ENCODE results near the gene FANCD2.
"Not testable (repeated sequence)": the region's sequence is repeated elsewhere in the genome, so short reads cannot be mapped to it uniquely, and the experiment has no call there.

FANCD2 gene

DNA sequence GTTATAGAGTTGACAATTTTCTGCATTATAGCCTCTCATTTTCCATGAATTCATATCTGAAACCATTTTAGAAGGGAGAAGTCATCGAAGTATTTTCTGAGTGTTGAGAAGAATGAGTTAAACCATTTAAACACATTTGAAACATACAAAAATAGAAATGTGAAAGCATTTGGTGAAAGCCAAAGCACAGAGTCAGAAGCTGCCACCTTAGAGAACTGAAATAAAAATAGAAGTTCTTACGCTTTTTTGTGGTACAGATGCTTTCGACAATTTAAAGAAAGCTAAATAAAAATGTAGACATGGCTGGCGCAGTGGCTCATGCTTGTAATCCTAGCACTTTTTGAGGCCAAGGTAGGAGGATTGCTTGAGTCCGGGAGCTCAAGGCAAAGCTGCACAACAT, 72.8 kb downstream of the FANCD2 start:
- DNase-seq (ENCODE audit: low read depth in 1 of 2, low spot score in 1 of 2) = no peak

DNA sequence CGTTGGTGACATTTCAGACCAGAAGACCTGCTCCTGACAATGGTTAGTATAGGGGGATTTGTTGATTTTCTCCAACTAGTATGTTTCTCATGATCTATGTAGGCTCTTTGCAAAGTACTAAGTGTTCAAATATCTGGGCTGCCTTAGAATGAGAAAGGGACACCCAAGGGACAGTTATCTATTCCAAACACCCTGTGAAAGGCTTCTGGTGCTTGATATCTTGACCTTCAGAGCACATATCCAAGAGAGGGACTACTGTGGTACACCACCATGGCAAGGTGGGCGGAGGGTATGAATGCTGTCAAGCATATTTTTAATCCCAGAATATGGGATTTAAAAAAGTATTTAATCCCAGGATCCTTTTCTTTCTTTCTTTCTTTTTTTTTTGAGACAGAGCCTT, 80.7 kb downstream of the FANCD2 start:
- no peak for DNase-seq (ENCODE audit: low read depth in 1 of 2, low spot score in 1 of 2)

DNA sequence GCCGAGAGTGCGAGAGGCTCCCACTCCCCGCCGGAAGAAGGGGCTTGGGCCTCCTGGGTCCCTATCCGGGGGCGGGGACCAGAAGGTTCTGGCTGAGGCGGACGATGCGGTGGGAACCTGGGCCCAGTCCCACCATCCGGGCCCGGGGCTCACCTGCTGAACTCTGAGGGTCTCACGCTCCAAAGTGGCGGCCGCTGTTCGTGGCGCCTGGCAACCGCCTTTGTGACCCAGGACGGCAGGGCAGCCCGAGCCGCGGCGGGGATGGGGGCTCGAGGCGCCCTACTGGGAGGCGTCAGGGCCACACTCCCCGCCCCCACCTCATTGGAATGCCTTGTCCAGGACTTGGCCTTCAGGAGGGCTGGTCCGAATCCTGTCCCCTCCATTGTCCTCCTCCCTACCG, 81.9 kb downstream of the FANCD2 start, which contains the start of gene FANCD2OS:
Gene FANCD2OS, minus strand, starts transcription at position 165 of the 400 bp plus-strand sequence. CDS start 3,481 bp downstream, outside the sequence.
- DNase-seq (ENCODE audit: low read depth in 1 of 2, low spot score in 1 of 2) = no peak

DNA sequence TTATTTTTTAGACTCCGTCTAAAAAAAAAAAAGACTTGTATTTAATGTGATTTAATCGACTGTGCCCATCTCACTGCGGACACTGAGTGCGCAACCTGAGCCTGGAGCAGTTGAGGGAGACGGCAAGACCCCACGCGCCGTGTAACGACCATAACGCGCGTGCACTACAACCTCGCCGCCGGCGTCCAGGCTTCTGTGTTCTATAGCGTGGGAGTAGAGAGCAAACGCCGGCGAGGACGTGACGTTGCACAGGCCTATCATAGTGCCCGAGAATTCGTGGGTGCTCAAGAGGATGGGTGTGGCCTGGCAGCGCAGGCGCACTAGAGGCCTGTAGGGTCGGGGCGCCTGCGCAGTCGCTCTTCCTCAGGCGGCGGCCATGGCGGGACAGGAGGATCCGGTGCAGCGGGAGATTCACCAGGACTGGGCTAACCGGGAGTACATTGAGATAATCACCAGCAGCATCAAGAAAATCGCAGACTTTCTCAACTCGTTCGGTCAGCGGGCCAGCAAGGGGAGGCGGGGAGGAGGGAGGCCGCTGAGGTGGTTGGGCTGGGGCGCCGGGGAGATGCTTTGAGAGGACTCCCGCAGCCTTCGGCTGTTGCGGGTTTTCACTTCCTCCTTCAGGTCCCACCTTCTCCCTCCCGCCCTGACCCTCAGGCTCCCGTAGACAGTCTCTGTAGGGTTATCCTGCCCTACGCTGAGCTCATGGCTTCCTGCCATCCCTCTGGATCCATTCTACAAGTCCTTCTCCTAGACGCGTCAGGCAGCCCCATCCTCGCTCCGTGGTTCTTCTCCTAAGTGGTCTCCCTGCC, 89.3 kb downstream of the FANCD2 start, which contains the start of gene BRK1:
Gene BRK1, plus strand, starts transcription at position 350 of the 812 bp plus-strand sequence. Its CDS starts 27 bp downstream, at position 377.
- peak; percentile 83 to 84 for DNase-seq (ENCODE audit: low read depth in 1 of 2, low spot score in 1 of 2)

DNA sequence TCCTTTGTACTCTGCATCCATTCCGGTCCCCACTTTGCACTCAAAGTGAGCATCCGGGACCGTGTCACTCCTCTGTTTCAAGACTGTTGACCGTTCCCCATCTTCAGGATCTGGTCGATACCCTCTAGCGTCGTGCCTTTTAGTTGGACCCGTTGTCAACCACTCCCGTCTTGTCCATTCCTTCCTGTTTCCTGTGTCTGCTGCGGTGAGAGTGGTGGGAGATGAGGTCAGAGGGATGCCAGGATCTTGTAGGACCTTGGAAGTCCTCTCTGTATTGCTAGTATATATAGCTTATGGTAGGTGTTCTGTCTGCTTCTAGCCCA, 89.9 kb downstream of the FANCD2 start:
- DNase-seq (ENCODE audit: low read depth in 1 of 2, low spot score in 1 of 2) = no peak

DNA sequence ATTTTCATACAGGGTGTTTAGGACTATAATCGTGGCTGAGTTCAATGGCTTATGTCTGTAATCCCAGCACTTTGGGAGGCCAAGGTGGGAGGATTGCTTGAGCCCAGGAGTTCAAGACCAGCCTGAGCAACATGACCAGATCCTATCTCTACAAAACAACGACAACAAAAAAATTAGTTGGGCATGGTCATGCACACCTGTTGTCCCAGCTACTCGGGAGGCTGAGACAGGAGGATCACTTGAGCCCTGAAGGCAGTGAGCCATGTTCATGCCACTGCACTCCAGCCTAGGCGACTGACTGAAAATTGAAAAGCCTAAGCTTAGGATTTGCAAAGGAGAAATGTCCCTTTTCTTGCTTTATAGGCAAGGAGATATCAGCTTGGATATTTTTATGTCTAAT, 90.7 kb downstream of the FANCD2 start:
- DNase-seq (ENCODE audit: low read depth in 1 of 2, low spot score in 1 of 2) = no peak

DNA sequence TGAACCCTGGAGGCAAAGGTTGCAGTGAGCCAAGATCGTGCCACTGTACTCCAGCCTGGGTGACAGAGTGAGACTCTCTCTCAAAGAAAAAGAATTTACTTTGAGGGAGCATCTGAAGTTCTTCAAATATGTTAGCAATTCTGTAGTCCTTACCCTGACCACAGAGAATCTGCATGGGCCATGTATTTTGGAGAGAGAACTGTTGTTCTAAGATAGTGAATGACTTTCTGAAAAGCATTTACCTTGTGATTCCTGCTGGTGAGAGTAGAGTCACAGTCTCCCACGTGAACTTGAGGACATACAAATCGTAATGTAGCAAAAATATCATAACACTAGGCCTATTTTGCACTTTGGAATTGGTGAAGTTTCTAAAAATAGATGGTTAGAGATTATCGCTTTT, 93.1 kb downstream of the FANCD2 start:
- DNase-seq (ENCODE audit: low read depth in 1 of 2, low spot score in 1 of 2) = no peak

DNA sequence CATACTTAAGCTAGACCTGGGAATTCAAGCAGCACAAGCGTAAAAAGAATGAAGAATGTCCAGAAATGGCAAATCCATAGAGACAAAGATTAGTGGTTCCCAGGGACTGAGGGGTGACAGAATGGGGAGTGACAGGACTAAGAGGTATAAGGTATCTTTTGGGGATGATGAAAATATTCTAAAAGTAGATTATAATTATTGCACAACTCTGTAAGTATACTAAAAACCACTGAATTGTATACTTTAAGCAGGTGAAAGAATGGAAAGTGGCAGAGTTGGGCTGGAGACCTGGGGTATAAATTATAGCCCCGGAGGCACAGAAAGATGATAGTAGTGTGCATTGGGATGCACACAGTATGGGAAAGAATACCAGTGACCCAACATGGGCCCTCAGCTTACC, 94.8 kb downstream of the FANCD2 start:
- DNase-seq (ENCODE audit: low read depth in 1 of 2, low spot score in 1 of 2) = no peak

DNA sequence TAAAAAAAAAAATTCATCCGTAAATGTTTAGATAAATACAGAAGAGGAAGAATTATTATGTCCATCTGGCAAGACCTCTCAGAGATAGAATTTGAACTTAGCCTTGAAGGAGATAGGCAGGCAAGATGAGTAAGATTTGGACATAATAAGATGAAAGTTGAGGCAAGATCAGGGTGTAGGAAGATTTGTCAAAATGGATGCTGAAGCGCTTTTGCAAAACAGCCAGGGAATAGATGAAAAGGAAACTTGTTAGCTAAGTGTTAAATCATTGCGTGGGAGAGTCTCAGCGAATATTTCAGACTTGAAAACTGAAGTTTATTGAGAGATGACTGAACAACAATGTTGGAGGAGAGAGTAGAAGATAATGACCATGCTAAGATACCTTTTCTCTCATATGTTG, 96.5 kb downstream of the FANCD2 start:
- no peak for DNase-seq (ENCODE audit: low read depth in 1 of 2, low spot score in 1 of 2)

DNA sequence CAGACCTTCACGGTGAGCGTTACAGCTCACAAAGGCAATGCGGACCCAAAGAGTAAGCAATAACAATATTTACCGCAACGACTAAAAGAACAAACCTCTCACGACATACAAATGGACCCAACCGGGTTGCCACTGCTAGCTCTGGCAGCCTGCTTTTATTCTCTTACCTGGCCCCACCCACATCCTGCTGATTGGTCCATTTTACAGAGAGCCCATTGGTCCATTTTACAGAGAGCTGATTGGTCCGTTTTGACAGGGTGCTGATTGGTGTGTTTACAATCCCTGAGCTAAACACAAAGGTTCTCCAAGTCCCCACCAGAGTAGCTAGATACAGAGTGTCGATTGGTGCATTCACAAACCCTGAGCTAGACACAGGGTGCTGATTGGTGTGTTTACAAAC, 109.6 kb downstream of the FANCD2 start:
- DNase-seq (ENCODE audit: low read depth in 1 of 2, low spot score in 1 of 2) = not testable (repeated sequence)

DNA sequence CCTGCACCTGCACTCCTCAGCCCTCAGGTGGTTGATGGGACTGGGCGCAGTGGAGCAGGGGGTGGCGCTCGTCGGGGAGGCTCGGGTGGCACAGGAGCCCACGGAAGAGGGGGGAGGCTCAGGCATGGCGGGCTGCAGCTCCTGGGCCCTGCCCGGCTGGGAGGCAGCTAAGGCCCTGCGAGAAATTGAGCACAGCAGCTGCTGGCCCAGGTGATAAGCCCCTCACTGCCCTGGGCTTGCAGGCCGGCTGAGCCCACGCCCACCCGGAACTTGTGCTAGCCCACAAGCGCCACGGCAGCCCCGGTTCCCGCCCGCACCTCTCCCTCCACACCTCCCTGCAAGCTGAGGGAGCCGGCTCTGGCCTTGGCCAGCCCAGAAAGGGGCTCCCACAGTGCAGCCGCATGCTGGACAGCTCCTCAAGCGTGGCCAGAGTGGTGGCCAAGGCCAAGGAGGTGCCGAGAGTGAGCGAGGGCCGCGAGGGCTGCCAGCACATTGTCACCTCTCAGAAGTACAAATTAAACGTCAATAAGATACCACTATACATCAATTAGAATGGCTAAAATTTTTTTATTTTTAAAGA, 110.3 kb downstream of the FANCD2 start:
- no peak for DNase-seq (ENCODE audit: low read depth in 1 of 2, low spot score in 1 of 2)

DNA sequence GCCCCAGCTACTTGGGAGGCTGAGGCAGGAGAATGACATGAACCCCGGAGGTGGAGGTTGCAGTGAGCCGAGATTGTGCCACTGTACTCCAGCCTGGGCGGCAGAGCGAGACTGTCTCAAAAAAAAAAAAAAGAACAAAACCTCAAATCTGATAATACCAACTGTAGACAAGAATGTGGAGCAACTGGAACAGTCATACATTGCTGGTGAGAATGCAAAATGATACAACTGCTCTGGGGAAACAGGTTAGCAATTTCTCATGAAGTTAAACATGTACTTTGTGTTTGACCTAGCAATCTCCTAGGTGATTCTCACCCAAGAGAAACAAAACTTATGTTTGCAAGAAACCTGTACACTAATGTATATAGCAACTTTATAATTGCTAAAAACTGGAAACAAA, 110.9 kb downstream of the FANCD2 start:
- no peak for DNase-seq (ENCODE audit: low read depth in 1 of 2, low spot score in 1 of 2)

DNA sequence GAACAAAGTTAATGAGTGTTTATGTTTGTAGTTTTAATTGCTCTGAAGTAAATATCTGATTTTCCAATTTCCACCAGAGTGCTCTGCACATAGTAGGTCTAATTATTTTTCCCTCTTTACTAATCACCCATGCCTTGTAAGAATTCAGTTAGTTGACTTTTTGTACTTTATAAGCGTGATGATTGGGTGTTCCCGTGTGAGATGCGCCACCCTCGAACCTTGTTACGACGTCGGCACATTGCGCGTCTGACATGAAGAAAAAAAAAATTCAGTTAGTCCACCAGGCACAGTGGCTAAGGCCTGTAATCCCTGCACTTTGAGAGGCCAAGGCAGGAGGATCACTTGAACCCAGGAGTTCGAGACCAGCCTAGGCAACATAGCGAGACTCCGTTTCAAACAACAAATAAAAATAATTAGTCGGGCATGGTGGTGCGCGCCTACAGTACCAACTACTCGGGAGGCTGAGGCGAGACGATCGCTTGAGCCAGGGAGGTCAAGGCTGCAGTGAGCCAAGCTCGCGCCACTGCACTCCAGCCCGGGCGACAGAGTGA, 114.8 kb downstream of the FANCD2 start:
- DNase-seq (ENCODE audit: low read depth in 1 of 2, low spot score in 1 of 2) = no peak

DNA sequence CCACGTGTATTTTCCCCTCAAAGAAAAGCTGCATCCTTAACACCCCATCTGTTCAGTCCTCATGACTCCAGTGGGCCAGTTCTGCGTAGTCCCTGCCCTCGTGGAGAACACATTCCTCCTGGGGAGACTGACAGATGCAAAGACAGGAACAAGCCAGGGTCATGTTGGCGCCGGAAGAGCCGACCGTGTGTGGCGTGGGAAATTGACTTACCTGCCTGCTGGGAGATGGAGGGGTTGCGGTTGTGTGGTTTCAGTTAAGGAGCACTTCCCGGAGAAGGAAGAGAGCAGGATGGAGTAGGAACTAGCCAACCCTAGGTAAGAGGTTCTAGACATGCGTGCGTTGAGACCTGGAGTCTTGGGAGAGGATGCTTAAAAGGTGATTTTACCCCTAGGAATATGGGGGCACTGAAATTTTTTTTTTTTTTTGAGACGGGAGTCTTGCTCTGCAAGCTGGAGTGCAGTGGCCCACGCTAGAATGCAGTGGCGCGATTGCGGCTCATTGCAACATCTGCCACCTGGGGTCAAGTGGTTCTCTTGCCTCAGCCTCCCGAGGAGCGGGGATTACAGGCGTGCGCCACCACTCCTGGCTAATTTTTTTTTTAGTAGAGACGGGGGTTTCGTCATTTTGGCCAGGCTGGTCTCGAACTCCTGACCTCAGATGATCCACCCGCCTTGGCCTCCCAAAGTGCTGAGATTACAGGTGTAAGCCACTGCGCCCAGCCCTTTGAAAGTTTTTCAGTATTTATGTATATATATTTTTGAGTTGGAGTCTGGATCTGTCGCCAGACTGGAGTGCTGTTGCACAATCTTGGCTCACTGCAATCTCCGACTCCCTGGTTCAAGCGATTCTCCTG, 116.7 kb downstream of the FANCD2 start:
- no peak for DNase-seq (ENCODE audit: low read depth in 1 of 2, low spot score in 1 of 2)

DNA sequence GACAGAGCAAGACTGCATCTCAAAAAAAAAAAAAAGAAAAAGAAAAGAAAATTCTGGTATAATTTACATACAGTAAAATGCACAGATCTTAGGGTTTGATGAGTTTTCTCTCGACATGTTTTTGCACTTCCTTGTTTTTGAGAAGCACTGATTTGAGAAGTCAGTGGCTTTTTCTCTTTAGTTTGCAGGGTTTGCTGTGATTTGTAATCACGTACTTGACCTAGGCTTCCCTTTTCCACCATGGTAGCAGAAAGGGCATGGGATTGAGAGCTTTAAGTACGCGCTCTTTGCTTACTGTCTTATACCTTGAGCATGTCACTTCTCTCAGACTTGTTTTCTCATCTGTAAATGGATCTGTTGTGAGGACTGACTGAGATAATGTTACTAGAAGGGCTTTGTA, 119.4 kb downstream of the FANCD2 start:
- no peak for DNase-seq (ENCODE audit: low read depth in 1 of 2, low spot score in 1 of 2)

DNA sequence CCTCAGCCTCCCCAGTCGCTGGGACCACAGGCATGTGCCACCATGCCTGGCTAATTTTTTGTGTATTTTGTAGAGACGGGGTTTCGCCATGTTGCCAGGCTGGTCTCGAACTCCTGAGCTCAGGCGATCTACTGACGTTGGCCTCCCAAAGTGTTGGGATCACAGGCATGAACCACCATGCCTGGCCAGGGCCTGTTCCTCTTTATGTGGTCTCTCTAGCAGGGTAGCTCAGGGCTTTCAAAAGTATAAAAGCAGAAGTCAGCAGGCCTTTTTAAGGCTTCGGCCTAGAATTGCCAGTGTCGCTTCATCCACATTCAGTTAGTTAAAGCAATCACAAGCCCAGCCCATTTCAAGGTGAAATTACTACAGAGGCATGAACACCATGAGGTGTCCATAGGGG, 123.0 kb downstream of the FANCD2 start:
- no peak for DNase-seq (ENCODE audit: low read depth in 1 of 2, low spot score in 1 of 2)

DNA sequence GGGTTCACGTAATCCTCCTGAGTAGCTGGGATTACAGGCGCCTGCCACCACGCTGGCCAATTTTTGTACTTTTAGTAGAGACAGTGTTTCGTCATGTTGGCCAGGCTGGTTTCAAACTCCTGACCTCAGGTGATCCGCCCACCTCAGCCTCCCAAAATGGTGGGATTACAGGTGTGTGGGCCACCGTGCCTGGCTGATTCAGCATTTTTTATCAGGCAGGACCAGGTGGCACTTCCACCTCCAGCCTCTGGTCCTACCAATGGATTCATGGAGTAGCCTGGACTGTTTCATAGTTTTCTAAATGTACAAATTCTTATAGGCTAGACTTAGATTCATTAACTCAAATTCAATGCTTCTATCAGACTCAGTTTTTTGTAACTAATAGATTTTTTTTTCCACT, 124.8 kb downstream of the FANCD2 start:
- DNase-seq (ENCODE audit: low read depth in 1 of 2, low spot score in 1 of 2) = no peak
